NCI-H2171 (cell line): ENCODE measurements around the gene APBB2.
A peak's percentile ranks its signal among the peaks of the same experiment; 100 is the strongest.

Experiments
- DNase-seq: peaks from one replicate; lab custom pipeline; 2025; lab: John Stamatoyannopoulos, UW

The APBB2 gene

GRCh38 chr4:41134581-41134980 lies 79.8 kb downstream of the APBB2 start:
- DNase-seq, result no peak

- DNase-seq, result no peak
Observed at GRCh38 chr4:41133454-41134018, 80.8 kb downstream of the APBB2 start.

GRCh38 chr4:41132055-41132683 lies 82.2 kb downstream of the APBB2 start:
- no peak for DNase-seq

GRCh38 chr4:41129936-41130440 lies 84.4 kb downstream of the APBB2 start:
- no peak for DNase-seq

- DNase-seq, result no peak
Observed at GRCh38 chr4:41129128-41129754, 85.1 kb downstream of the APBB2 start.

- no peak for DNase-seq
Observed at GRCh38 chr4:41125558-41126311, 88.6 kb downstream of the APBB2 start.

- DNase-seq, result no peak
Observed at GRCh38 chr4:41124916-41125548, 89.3 kb downstream of the APBB2 start.

GRCh38 chr4:41122775-41123174 lies 91.6 kb downstream of the APBB2 start:
- no peak for DNase-seq

- no peak for DNase-seq
Observed at GRCh38 chr4:41122309-41122708, 92.0 kb downstream of the APBB2 start.

- no peak for DNase-seq
Observed at GRCh38 chr4:41121906-41122305, 92.4 kb downstream of the APBB2 start.

- DNase-seq, result no peak
Observed at GRCh38 chr4:41120297-41121217, 93.8 kb downstream of the APBB2 start.

- DNase-seq, result no peak
Observed at GRCh38 chr4:41119867-41120295, 94.5 kb downstream of the APBB2 start.

GRCh38 chr4:41111791-41112190 lies 102.6 kb downstream of the APBB2 start:
- no peak for DNase-seq

GRCh38 chr4:41110050-41110449 lies 104.3 kb downstream of the APBB2 start:
- DNase-seq, result no peak

- DNase-seq, result no peak
Observed at GRCh38 chr4:41108481-41108880, 105.9 kb downstream of the APBB2 start.

- DNase-seq, result no peak
Observed at GRCh38 chr4:41106694-41107419, 107.5 kb downstream of the APBB2 start.

GRCh38 chr4:41106081-41106480 lies 108.3 kb downstream of the APBB2 start:
- DNase-seq, result no peak

GRCh38 chr4:41104155-41104554 lies 110.2 kb downstream of the APBB2 start:
- no peak for DNase-seq

- no peak for DNase-seq
Observed at GRCh38 chr4:41103657-41104056, 110.7 kb downstream of the APBB2 start.

GRCh38 chr4:41102414-41103092 lies 111.8 kb downstream of the APBB2 start:
- DNase-seq, result peak; percentile 33
